GM18519 (cell line): Measurements from ENCODE around the gene HIGD1C.
"Not testable (repeated sequence)": the region's sequence is repeated elsewhere in the genome, so short reads cannot be mapped to it uniquely, and the experiment has no call there.

Source experiments
- ATAC-seq: cut with Tn5 transposase; IDR thresholded peaks from one replicate; pipeline ENCODE4 v1.9.1; 2021; ENCODE audit warnings: mild to moderate bottlenecking, moderate library complexity; ENCODE audit not compliant: unreplicated experiment, low FRiP score

HIGD1C gene

DNA sequence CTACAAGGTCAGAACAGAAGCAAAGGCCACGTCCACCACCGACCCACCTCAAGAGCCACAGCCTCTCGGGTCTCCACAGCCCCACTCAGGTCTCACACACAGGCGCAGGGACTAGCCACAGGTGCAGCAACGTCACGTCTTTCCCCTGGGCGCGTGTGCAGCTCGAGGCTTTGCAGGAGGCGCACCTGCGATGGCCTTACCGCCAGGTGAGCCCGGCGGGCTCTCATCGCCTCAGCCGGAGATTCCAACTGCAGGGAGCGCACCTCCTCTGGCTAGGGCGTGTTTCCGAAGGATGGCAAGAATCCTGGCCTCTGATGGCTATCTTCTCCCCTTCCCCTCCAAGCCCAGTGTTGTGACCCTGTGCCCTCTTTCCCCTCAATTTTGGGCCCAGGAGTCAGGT, at the start of gene HIGD1C:
HIGD1C (plus strand) TSS at position 35 of the 400 bp plus-strand sequence. CDS start 1,455 bp downstream, outside the sequence.
- ATAC-seq = no peak

DNA sequence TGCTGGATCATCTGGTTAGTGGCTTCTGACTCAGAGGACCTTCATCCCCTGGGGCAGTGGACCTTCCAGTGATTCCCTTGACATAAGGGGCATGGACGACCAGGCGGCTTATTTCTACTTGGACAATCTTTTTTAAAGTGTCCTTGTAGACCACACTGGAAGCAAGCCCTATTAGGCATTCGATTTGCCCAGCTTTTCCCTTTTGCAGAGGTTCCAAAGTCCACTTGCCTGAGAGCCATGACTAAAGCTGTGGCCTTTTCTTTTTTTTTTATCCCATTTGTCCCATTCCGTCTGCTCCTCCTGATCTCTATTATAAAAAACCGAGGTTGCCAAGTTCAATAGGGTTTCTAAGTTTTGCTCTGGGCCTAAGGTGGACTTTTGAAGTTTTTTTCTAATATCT, 43.9 kb upstream of the HIGD1C start:
- ATAC-seq = not testable (repeated sequence)

- ATAC-seq = not testable (repeated sequence)
Measured at GRCh38 chr12:50912361-50912760, 40.0 kb upstream of the HIGD1C start.

DNA sequence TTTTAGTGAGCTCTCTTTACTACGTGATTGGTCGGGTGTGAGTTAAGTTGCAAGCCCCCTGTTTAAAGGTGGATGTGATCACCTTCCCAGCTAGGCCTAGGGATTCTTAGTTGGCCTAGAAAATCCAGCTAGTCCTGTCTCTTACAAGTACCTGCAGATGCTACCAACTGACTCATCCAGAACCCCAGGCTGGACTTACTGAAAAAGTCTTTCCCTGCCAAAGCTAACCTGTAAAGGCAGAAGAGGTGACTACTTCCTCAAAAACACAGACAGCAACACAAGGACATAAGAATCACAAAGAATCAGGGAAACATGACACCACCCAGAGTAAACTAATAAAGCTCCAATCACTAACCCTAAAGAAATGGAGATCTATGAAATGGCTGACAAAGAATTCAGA, 39.1 kb upstream of the HIGD1C start:
- ATAC-seq = no peak

- no peak for ATAC-seq
Measured at GRCh38 chr12:50914872-50915484, 37.4 kb upstream of the HIGD1C start.

DNA sequence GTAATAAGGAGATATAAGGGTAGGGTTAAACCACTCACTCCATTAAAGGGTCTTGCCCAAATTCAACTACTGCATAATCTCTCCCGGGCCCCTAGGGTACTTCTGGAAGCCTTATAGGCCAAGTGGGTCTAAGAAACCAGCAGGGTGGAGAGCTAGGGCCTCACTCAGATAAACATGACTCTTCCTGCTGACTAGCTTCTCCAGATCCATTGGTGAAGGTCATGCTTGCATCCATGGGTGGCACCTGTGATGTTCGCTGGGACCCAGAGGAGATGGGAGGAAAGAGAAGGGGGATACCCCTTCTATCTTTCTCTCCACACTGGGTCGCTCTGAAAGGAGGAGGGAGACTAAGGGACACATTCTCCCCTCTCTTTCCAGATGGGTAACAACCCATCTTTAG, 36.1 kb upstream of the HIGD1C start:
- ATAC-seq = no peak

DNA sequence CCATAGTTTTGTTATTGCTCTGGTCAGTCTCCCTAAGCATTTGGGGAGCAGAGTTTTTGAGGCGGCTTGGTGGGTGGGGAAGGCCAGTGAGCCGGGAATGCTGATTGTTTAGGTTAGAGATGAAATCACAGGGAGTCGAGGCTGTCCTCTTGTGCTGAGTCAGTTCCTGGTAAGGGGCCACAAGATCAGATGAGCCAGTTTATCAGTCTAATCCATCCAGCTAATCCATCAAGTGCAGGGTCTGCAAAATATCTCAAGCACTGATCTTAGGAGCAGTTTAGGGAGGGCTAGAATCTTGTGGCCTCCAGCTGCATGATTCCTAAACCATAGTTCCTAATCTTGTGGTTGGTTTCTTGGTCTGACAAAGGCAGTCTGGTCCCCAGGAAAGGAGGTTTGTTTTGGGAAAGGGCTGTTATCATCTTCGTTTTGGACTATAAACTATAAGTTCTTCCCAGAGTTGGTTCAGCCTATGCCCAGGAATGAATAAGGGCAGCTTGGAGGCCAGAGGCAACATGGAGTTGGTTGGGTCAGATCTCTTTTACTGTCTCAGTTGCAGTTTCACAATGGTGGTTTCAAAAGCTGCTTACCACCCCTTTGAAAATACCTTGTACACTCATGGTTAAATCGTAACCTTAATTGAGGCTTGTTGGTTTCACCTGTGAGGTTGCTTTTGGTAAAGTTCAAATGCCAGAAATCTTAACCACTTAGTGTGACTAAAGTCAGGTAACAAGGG, 33.6 kb upstream of the HIGD1C start:
- no peak for ATAC-seq

DNA sequence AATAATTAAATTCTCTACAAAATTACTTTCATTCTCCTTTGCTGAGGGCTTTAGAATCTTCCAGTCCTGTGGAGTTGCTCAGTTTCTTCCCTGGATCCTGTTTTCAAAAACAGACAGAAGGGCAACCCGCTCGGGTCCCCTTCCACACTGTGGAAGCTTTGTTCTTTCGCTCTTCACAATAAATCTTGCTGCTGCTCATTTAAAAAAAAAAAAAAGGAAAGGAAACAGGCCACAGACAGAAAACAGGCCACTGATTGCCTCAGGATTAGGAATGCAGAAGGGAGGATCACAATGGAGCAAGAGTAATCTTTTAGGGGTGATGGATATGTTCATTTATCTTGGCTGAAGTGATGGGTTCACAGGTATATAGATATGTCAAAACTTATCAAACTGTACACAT, 29.5 kb upstream of the HIGD1C start:
- no peak for ATAC-seq

- no peak for ATAC-seq
Measured at GRCh38 chr12:50923361-50924130, 28.8 kb upstream of the HIGD1C start.

- no peak for ATAC-seq
Measured at GRCh38 chr12:50924131-50924438, 28.3 kb upstream of the HIGD1C start.

- no peak for ATAC-seq
Measured at GRCh38 chr12:50924439-50925341, 27.7 kb upstream of the HIGD1C start.

DNA sequence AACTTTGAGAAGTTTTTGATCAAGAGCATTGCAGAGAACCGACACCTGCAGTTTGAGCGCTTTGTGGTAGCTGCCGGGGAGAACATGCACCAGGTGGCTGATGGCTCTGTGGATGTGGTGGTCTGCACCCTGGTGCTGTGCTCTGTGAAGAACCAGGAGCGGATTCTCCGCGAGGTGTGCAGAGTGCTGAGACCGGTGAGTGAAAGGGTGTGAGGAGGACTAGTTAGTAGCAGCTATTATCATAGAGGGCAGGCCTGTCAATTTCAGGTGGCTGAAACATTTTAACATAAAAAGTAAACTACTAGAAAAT, 27.0 kb upstream of the HIGD1C start:
- ATAC-seq = no peak

GRCh38 chr12:50925920-50926319, 26.4 kb upstream of the HIGD1C start:
- ATAC-seq = no peak

GRCh38 chr12:50926415-50926814, 25.9 kb upstream of the HIGD1C start:
- no peak for ATAC-seq

- not testable (repeated sequence) for ATAC-seq
Measured at GRCh38 chr12:50926932-50927331, 25.4 kb upstream of the HIGD1C start.

DNA sequence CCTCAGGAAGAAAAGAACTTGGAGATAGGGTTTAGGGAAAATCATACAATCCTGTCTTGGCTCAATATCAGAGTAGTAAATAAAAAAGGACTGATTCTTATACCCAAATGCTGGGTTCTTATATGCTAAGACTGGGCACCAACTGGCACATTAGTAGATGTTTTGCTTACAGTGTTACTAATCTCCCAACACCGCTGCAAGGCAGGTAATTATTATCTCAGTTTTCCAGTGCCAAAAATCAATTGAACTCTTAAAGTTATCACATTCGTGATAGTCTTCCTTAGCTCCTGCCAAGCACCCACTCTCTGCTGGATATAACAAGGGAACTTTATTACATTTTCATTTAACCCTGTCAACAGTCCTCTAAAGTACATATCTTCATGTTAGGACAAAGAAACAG, 25.0 kb upstream of the HIGD1C start:
- no peak for ATAC-seq

- ATAC-seq = no peak
Measured at GRCh38 chr12:50927766-50928224, 24.5 kb upstream of the HIGD1C start.

- no peak for ATAC-seq
Measured at GRCh38 chr12:50928392-50928791, 24.0 kb upstream of the HIGD1C start.

DNA sequence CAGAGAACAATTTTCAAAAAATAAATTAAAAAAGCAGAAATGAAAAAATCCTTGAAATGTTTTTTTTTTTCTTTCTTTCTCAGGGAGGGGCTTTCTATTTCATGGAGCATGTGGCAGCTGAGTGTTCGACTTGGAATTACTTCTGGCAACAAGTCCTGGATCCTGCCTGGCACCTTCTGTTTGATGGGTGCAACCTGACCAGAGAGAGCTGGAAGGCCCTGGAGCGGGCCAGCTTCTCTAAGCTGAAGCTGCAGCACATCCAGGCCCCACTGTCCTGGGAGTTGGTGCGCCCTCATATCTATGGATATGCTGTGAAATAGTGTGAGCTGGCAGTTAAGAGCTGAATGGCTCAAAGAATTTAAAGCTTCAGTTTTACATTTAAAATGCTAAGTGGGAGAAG, 22.5 kb upstream of the HIGD1C start:
- no peak for ATAC-seq

- not testable (repeated sequence) for ATAC-seq
Measured at GRCh38 chr12:50930477-50930876, 21.9 kb upstream of the HIGD1C start.

GRCh38 chr12:50932787-50933280, 19.5 kb upstream of the HIGD1C start:
- no peak for ATAC-seq
